GM12801 (cell line): ENCODE measurements around the gene PTPRM.

Source experiments
- CTCF ChIP-seq: IDR thresholded peaks from one replicate; pipeline ENCODE4 v1.5.1; 2011; ENCODE audit warnings: control low read depth; ENCODE audit not compliant: insufficient read length; ENCODE audit errors: extremely low read depth

Gene PTPRM

GRCh38 chr18:8114480-8114879 lies 547.4 kb downstream of the PTPRM start:
- no peak for TF ChIP-seq CTCF

GRCh38 chr18:8116341-8117005 lies 549.4 kb downstream of the PTPRM start:
- no peak for TF ChIP-seq CTCF

DNA sequence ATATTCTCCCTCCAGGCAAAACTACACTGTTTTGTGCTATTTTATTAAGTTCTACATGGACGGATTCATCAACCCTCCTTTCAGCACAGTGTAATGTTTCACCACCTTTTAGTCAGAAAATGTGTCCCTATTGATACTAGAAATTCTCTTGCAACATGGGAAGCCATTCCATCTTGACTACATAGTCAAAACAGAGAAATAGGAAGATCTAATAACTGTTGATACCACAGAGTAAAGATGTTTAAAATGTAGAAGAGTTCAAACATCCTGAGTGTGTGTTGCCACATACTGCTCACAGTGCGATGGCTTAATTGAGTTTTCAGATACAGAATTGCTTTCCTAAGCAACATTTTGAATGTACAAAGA lies 549.9 kb downstream of the PTPRM start:
- TF ChIP-seq CTCF: no peak

GRCh38 chr18:8121101-8121500 lies 554.0 kb downstream of the PTPRM start:
- TF ChIP-seq CTCF: no peak

DNA sequence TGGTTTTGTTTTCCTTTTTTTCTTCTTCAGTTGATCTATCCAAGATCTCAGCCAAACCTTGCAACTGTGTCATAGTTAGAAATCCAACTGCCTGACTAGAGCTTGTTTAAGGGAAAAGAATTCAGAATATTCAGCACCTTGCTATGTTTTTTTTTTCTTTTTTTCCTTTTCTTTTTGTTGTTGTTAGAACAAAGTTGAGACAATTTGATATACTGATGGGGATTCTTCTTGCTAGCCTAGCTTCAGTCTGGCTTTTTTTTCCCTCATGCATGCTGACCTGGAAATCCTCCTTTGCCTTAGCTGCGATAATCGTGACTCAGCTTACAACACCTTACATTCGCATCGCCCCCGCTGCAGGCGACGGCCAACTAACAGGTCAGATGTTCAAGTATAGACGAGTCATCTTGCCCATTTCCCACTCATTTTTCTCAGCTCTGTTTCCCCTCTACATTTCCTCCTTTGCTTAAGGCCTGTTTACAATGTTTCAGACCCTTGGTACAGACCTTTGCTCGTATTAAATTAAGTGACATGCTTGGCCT lies 554.9 kb downstream of the PTPRM start:
- TF ChIP-seq CTCF: no peak

DNA sequence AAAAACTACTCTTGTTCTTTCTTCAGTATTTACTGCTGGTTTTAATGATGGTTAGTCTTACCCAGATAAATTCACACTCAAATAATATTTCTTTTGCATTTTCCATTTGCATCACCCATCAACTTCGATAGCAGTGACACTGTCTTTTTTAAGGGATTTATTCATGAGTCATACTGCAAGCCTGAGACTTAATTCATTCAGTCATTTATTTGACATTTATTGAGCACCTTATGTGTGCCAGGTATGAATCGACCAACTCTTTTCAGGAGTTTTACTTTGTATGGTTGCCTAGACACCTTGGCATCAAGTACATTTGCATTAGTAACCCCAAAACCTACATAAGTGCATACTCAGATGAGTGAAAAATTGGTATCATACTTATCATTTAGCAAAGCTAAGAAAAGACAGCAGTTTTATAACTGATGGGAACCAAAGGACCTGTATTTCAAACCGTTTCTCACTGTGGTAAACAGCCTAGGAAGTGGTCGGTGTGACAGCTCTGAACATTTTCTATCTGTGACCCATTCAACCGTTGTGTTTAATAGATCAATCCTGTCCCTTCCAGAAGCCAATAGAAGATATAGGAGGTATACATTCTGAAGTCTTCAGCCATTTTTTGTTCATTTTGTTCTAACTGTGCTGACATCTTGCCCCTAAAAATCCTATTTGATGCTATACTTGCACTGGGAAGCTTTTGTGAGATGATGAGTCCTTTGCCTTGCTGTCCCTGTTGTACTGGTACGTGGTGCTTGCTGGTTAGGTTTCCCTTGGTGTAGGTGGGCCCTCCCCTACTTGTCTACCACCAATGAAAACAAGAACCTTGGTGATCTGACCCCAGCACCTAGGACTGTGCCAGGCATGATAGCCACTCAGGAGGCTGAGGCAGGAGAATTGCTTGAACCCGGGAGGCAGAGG lies 557.4 kb downstream of the PTPRM start:
- TF ChIP-seq CTCF: no peak

- TF ChIP-seq CTCF: no peak
Observed at GRCh38 chr18:8130096-8130495, 563.0 kb downstream of the PTPRM start.
